Activated effector memory CD4-positive, alpha-beta T cell treated with anti-CD3 and anti-CD28 coated beads, Interleukin-2, amount 50 U/mL, for 16 hours (primary cell): Measurements from ENCODE around the gene AFG3L2.
A peak's percentile ranks its signal among the peaks of the same experiment; 100 is the strongest.

Experiments
- DNase-seq: peaks from one replicate; pipeline ENCODE4 v3.0.0-alpha.2; 2020

AFG3L2 gene

DNA sequence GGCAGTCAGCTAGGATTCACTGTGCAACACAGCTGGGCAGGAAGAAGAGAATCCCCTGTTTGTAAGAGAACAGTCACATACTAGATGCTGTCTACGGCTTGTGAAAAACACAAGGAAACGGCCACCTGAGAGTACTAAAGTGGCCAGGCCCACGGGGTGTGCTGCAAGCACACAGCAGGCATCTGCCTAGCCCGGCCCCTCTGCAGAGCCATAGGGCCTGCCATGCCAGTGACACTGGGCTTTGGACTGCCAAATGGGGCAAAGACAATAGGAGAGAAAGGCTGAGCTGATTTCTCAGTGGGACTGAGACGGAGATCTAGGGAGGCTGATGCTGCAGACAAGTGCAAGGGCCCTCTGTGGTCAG is 58.7 kb downstream of the AFG3L2 start:
- no peak for DNase-seq

DNA sequence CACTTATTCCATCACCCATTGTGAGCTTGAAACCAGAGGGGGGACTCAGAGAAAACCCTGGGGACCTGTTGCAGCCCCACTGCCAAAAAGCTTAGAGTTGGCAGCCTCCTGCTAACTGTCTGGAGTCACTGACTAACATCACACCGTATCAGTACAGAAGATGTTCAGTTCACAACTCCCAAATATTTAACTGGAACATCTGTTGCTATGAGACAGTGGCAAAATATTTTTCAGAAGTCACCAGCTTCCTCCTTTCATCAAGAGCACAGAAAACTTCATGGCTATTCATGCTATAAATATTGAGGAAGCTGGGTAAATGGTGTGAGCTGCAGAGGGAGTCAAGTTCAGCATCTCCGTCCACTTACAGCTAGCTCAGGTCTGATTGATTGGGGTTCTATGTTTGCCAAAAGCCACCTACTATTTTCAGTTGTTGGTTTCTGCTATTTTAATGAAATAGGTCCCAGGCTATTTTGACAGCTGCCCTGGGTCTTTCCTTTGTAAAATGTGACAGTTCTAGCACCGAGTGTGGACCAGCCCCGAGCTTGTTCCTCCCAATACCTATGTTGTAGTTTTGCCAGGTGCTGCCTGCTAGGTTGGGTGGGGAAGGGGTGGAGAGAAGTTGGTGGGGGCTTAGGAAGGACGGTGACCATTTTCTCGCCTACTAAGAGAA is 59.2 kb downstream of the AFG3L2 start:
- DNase-seq, result no peak

DNA sequence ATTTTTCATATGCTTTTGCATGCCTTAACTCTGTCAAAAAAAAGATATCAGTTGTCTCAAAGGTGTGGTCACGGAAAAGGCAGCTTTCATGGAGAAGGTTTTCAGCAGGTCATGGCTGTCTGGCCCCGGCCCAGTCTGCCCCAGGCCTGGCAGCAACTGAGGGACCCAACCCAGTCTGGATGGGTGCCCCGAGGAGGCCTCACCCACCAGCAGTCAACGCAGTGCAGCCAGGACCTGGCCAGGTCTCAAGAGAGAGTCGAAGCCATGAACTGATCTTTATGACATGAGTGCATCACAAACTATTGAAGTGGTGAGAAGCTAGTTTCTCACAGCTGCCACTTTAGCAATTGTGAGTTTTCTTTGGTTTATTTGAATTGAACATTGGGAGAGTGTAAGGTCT is 61.1 kb downstream of the AFG3L2 start:
- DNase-seq, result no peak

DNA sequence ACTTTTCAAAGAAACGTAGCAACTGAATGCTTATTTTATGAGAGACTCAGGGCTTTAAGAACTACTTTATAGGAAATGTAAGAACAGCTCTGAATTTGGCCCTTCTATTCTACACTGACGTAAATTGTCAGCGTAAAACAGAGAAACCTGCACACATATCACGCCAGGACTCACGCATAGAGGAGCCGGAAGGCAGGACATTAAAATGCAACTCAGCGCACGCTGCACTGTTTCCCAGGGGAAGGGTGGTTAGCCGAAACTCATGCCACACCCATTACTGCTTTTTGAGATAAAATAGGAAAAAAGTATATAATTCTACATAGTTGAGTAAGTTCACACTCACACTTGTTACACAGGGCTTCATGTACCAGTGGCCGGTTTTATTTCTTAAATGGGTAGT is 61.5 kb downstream of the AFG3L2 start:
- no peak for DNase-seq

DNA sequence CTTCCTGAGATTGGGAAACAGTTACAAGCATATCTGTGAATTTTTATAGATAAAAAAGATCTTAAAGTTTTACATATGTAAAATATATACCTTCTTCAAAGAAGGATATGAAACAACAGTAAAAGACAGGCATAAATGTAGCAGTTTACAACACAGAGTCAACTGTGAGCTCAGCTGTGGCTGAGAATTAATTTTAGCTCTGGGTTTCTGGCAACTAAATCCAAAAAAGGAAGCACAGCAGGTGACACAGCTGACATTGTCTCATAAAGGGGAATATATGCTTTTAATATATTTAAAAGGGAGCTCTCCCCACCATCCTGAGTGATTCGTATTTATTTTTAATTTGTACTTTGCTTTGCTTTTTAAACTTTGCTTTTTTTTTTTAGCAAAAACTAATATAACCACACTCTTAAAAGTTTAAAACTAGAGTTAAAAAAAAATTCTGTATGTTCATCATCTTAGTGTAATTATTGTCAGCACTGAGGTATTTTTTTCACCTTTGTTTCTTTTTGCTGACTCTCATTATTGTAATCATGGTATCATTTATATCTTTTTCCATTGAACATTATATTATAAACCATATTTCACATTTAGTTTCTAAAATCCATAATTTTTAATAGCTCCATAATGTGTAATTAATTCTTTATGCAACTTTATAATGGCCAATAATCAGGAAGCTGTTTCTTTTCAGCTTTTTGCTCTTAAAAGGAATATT is 62.3 kb downstream of the AFG3L2 start:
- no peak for DNase-seq

DNA sequence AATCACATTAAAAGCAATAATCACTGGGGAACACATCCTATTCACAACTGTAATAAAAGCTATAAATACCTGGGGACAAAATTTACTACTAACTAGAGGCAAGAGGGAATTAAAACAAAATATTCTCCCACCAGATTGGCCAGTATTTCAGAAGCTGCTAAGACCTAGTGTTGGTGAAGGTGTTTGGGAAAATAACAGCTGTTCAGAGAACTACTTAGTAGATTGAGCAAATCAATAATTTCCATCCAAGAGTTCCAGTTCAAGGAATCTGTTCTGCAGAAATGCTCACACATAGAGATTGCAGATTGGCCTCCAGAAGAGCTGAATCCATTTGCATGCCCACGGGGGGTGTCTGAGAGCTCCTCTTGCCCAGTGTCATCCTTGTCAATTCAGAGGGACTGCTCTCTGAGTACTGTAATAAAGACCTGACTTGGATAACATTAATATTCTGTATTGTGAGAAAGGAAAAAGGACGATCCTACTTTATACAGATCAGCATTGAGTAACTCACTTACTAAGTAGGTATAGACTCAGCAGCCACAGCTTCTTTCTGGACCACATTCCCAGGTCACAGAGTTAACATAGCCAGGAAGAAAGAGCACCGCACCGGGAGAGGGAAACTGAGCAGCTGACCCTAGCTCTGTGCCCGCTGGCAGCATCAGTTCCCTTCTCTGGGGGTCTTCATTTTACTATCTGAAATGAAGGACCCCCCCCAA is 63.3 kb downstream of the AFG3L2 start:
- DNase-seq, result no peak

DNA sequence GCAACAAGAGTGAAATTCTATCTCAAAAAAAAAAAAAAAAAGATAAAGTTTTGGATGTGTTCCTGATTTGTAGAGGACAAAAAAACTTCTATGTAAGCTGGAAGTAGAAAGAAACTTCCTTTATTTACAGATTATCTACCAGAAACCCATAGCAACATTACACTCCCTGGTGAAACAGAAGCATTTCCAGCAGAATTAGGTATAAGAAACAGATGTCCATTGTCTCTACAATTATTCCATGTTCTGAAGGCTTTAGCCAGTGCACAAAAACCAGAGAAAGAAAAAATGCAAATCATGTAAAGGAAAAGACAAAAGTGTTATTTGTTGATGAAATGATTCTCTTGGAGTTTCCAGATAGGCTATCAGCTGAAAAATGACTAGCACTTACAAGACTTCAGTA is 64.1 kb downstream of the AFG3L2 start:
- no peak for DNase-seq

DNA sequence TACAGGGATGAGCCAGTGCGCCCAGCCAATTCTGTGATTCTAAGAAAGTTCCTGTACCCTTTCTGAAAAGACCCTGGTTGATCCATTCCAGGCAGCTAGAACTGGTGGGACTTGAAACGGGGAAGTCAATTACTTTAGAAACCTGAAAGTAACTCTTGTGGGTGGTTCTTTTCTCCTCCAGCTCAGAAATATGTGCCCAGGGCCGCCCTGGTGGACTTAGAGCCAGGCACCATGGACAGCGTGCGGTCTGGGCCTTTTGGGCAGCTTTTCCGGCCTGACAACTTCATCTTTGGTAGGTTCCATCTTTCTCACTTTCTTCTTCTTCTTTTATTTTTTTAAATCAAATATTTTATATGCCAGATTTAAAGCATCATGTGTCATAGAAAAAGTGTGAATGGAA is 66.3 kb downstream of the AFG3L2 start:
- no peak for DNase-seq

DNA sequence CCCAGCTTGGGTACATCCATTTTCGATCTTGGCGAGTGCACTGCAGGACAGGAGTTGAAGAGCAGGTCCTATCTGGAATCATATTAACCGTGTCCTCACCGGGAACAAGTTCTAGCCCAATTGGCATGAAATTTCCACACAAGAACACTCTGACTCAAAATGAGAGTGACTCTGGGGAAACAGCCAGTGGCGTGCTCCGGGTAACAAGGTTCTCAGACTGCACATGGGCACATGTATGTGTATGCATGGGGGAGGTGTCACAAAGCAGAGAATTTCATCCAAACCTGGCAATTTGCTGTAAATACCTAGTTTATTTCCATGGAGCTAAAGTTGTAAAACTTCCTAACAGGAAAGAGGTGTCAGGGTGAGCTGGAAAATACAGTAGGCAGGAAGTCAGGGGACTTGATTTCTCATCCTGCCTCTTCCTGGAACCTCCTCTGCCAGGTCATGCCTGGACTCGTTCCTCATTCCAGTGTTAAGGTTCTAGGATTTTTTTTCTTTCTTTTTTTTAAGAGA is 67.3 kb downstream of the AFG3L2 start:
- DNase-seq, result no peak

DNA sequence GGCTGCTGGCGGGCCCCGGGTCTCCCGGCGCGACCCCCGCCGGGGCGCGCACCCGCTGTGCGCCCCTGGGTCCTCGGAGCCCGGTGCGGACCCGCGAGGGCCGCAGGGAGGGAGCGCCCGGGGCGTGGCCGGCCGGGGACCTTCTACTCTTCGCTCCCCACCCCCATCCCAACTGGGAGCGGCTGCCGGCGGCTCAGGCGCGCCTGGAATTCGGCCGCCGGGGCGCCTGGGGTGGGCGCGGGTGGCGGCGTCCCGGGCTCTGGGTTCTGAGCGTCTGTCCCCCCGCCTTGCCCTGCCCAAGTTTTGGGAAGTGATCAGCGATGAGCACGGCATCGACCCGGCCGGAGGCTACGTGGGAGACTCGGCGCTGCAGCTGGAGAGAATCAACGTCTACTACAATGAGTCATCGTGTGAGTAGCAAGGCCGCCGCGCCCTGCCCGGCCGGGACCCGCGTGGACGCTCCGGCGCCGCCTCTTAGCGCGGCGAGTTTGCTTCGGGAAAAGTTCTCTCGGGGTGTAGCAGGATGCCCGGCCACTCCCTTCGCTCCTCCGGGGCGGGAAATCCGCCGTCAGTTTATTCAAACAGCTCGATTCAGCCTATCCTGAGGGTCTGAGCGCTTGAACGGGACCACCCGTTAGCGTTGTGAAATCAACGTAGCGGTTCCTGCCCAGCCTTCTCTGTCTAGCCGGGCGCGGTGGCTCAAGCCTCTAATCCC is 68.5 kb downstream of the AFG3L2 start:
- no peak for DNase-seq

DNA sequence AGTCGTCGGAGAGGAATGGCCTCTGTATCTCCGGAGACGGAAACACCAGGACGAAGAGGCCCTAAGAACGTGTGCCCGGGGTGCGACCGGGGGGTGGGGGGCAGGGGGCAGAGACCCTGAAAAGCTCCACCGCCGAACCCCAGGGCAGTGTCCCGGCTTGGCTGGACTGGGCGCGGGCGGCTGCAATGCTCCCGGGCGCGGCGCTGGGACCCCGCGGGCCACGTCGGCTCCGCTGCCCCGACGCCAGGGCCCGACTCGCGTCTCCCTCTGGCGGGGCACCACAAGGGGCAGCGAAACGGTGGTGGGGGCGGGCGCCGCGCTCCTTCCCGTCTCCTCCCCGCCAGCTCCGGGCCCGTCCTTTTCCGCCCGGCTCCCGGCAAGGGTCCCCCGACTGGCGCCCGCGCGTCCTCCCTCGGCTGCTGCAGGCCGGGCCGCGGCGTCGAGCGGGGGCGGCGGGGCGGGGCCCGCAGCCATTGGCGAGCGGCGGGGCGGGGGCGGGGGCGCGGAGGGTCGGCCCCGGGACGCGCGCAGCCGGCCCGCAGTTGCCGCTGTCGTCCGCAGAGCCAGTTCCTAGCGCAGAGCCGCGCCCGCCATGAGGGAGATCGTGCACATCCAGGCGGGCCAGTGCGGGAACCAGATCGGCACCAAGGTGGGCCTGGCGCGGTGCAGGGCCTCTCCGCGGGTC is 69.2 kb downstream of the AFG3L2 start, which contains the start of gene TUBB6:
Gene TUBB6 (plus strand): TSS at position 541 of the 685 bp plus-strand sequence. CDS start 52 bp downstream, at position 593.
- no peak for DNase-seq

DNA sequence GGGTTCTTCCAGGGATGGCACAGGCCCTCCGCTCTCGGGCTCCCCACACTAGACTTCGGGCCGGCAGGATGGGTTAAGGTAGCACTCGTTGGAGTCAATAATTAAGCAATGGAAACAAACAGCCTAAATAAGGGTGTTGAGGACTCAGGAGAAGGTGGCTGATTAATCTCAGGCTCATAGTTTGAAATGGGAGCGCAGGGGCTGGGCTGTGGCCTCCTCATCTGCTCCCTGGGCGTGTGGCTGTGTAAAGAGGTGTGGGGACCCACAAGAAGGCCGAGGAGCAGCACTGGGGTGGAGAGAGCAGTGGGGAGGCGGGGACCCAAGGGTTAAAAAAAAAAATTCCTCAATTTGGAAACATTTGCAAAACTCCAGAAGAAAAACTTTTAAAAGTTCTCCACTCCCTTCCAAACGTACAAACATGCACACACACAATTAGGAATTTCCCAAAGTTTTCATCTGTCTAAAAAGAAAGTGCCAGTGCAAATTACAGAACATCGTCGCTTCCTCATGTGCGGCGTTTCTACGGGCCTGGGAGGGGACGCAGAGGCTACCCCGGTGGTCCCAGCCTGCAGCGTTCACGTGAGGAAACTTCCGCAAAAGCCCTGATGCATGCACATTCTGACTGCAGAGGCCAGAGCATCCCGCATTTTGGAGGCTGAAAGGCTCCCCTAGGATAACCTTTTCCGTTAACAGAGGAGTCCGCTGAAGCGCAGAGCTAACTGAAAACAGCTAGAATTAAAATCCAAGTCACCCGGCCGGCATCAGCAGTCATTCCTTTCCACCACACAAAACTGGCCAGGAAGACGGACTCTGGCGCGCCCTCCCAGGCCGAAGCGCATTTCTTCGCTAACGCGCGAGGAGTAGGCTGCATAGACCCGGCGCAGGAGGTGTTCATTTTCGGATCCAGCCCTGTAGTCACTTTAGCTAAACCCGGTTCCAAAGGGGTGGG is 70.0 kb downstream of the AFG3L2 start:
- no peak for DNase-seq

DNA sequence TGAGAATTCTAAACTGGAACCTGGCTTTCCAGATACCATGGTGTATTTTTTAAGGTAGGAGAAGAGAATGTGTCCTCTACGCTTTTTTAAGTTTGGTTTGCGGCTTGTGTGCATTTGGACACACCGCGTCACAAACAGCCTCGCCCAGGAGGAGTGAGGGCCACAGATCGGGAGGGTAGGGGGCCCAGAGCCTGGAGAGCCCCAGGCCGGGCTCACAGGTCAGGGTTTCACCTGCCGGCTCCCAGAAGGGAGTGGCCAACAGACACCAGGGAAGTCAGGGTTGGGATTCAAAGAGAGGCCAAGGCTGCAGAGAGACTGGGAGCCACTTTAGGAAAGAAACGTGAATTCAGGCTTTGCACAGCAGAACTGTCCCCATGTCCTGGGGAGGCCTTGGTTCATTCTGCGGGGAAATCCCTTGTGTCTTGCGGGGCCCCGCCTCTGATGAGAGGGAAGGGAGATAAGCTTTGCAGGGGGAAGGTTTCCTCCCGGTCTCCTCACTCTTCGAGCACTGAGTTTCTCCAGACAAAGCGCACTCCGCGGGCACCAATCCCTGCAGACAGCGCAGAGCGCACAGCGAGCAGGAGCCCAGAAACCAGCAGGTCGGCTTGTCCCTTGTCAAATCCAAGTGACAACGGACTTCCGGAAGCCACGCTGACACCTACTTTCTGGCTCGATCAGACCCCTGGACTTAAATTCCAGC is 70.9 kb downstream of the AFG3L2 start:
- DNase-seq, result peak; percentile 31

DNA sequence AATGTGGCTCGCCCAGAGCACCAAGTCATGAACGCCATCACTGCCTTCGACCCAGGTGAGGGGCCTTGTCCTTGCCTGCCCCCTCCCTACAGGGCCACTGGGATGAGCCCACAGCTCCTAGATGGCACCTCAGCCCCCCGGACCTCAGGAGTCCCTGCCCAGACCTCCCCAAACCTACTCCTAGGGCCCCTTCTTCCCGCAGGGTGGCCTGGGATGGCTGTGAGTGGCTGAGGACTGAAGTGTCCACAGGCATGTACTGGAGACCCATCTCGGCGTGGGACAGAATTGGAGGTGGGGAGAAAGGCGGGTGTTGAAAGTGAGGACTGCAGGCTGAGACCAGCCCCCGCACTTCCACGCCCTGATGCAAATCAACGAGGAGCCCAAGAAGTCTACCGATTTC is 71.8 kb downstream of the AFG3L2 start:
- peak; percentile 24 for DNase-seq

DNA sequence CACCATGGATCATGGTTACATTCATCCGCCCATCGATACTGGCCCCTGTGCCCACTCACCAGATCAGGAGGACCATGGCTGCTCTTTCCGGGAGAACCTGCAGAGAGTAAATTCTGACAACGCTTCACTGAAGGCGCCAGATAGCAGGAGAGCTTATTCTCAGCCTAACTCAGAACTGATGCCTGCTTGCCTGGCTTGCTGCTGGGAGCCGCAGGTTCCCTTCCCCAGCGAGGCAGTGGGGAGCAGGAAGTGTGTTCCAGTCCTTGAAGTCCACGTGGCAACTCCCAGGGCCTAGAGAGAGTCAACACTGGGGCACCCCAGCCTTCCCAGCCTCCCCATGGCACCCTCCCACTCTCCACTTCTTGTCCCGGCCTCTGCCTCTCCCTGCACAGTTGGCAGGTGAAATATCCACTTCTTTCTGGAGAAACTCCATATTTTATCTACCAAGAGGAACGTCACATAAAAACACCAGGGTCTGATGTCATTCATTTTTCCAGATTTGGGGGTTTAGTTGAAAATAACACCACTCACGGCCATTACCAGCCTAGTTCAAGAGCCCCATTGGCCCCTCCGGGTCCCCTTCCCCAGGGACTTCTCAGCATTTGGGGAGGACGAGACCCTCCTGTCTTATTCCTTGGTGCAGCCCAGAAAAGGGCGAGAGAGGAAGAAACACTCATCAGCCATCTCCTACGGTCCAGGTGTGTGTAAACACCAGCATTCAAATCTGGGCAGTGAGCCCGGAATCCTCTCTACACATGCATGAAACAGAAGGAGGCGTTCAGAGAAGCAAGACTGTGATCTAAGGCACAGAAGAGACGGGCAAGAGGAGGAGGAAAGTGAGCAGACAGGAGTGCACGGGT is 72.4 kb downstream of the AFG3L2 start:
- DNase-seq, result peak; percentile 41

DNA sequence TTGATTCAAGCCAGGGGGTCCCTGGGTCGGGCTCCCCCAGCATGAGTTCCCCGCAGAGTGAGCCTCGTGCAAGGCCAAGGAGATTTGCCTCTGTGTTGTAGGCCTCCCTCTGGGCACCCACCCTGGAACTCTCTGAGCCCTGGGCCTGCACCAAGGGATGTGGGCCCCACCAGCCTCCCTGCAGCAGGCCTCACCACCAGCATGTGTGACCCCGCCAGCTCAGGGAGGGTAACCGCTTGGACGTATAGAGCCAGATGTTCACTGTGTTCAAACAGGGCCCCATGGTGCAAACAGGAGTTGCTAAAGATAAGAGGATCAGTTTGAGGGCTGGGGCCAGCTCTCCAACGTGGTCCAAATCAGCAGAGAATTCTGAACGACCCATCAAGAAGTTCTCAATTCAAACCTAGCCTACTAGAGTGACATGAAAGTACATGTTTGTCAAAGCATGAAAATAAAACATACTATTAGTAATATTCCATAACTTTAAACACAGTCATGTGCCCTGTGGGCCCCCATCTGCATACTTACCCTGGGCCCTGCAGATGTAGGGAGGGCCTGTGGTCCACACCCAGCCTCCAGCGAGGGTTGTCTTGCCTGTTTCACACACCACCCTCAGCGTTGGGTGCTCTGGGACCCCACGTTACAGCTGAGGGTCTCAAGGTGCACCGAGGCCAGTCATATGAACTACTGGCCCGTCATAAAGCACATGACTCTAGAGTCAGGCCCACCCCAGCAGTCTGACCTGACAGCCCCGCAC is 74.5 kb downstream of the AFG3L2 start:
- peak; percentile 34 for DNase-seq

DNA sequence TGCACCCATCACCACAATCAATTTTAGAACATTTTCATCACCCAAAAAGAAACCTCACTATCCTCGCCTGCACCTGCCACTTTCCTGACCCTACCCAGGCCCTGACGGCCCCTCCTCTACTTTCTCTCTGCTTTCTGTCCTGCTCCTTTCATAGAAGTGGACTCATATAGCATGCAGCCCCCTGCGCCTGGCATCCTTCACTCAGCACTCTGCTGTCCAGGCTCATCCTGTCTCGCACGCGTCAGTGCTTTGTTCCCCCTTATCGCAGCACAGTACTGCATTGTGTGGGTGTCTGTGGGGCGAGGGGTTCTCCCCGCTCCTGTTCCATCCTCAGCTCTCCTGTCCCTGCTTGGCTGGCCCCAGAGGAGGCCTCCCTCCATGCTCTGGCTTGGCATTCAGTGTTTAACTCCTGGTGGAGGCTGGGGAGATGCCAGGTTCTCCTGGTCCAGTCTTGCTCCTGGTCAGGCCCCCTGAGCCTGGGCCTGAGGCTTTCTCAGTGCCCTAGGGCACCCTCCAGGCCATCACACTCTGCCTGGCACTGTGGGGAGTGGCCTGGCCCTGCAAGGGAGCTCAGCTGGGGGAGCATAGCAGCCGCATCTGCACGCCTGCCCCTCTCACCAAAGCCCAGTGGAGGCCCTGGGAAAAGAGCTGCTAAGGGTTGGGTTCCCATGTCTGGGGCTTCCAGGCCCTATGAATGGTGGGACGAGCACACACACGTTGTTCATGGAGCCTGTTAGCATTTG is 75.6 kb downstream of the AFG3L2 start:
- peak; percentile 53 for DNase-seq

DNA sequence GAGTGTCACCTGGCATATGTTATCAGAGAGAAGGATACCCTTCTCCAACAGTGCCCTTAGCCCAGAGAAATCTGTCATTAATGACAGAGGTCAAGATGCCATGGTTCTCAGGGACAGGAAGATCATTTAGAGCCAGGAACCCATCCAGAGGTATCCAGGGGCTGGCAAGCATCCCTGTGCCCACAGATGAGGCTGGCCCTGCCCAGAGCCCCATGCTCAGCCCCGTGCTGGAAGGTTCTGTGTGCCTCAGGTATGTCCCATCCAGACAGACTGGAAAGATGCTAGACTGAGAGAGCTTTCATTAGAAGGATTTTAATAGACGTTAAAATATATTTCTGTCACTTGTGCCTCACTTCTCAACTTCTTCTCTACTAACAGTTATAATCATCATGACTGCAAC is 77.2 kb downstream of the AFG3L2 start:
- peak; percentile 27 for DNase-seq
